Neural progenitor cell (in vitro differentiated cells): ENCODE measurements around the gene LGSN.

ENCODE experiments used
- CTCF ChIP-seq: fragments of 200-600 bp; sonication (generic); IDR thresholded peaks from 2 replicates; pipeline ENCODE4 v1.5.1; 2017; ENCODE audit warnings: antibody characterized with exemption, mild to moderate bottlenecking
- EZH2 ChIP-seq: fragments of 200-600 bp; sonication (generic); IDR thresholded peaks from 2 replicates; pipeline ENCODE4 v1.6.1; 2017; ENCODE audit warnings: antibody characterized with exemption, mild to moderate bottlenecking, moderate library complexity
- EZH2phosphoT487 ChIP-seq: fragments of 200-600 bp; sonication (generic); IDR thresholded peaks from 2 replicates; pipeline ENCODE4 v1.6.1; 2017; ENCODE audit warnings: antibody characterized with exemption

- TF ChIP-seq CTCF (no peak), EZH2 (no peak), EZH2phosphoT487 (no peak)
These were observed 26.5 kb upstream of the LGSN start for GRCh38 chr6:63346217-63346835.
